HepG2 (cell line): ENCODE results near the gene FBLIM1. TPM values are rescaled to one million over a fixed set of nuclear protein-coding genes. Genes with fewer than 3 reads are reported as not detected.

Experiments used
- ATAC-seq: fragments of 200-7000 bp; cut with Tn5 transposase; 3 replicates; pipeline ENCODE4 v1.9.1; 2020; ENCODE audit warnings: mild to moderate bottlenecking, moderate library complexity
- BruUV-seq: library from RNA; stranded (reverse); fragments of 400-500 nt; replicated peaks from 2 replicates; lab custom pipeline; 2021; lab: Mats Ljungman, UMichigan
- CTCF ChIA-PET: fragments of 300-600 bp; formaldehyde crosslinking; extraction: SDS; loops from one replicate; lab custom pipeline; 2021; ENCODE audit warnings: low total read pairs, inconsistent platforms, low intra/inter-chr PET ratio; lab: Yijun Ruan, JAX
- POLR2A ChIA-PET: fragments of 350-600 bp; sonication (Branson Sonifier 250); formaldehyde crosslinking; loops from one replicate; lab custom pipeline; 2020; ENCODE audit warnings: antibody characterized with exemption, inconsistent platforms; lab: Yijun Ruan, JAX
- DNase-seq: peaks from one replicate; pipeline ENCODE4 v3.0.0-alpha.2; 2015; ENCODE audit warnings: low spot score
- FAIRE-seq: peaks from 3 replicates; lab custom pipeline; 2011; peaks lifted over from hg19 to GRCh38; lab: Jason Lieb, UNC
- H2AFZ ChIP-seq: one replicate; pipeline ENCODE4 v1.6.1; 2011; ENCODE audit warnings: low read length, inconsistent platforms
- H3K27ac ChIP-seq: fragments of 300-600 bp; 3 replicates; pipeline ENCODE4 v1.8.0; 2011; ENCODE audit warnings: mixed run types, mild to moderate bottlenecking, mixed read lengths, low read length, inconsistent platforms; ENCODE audit not compliant: insufficient read depth; ENCODE audit errors: extremely low read length
- H3K27me3 ChIP-seq, 2 experiments: fragments of 200-600 bp in 1 of 2; 2 replicates in 1 of 2; 3 replicates in 1 of 2; pipeline versions ENCODE4 v1.6.0 to v1.8.0; 2011; ENCODE audit warnings: low read length in 2 of 2, mild to moderate bottlenecking in 2 of 2, moderate library complexity in 2 of 2, inconsistent platforms in 1 of 2; ENCODE audit not compliant: insufficient read depth in 2 of 2, control insufficient read depth in 1 of 2
- H3K36me3 ChIP-seq, 2 experiments: fragments of 200-600 bp in 1 of 2; replicated peaks in 1 of 2; 2 replicates in 1 of 2; 3 replicates in 1 of 2; pipeline versions ENCODE4 v1.5.1 to v1.8.0; 2011; ENCODE audit warnings: low read length in 2 of 2, inconsistent platforms in 1 of 2; ENCODE audit not compliant: insufficient read depth in 2 of 2, control insufficient read depth in 1 of 2
- H3K4me1 ChIP-seq: 2 replicates; pipeline ENCODE4 v1.5.1; 2012; ENCODE audit warnings: low read length, inconsistent platforms; ENCODE audit not compliant: insufficient read depth
- H3K4me2 ChIP-seq: 2 replicates; pipeline ENCODE4 v1.6.0; 2011; ENCODE audit warnings: low read depth, low read length, inconsistent platforms
- H3K4me3 ChIP-seq, 3 experiments: fragments of 200-600 bp in 1 of 3; sonication (generic), shearing (Covaris generic) in 1 of 3; replicated peaks in 1 of 3; 2 replicates each; pipeline ENCODE4 v1.5.1; 2011 to 2016; ENCODE audit warnings: low read length in 3 of 3, inconsistent platforms in 2 of 3, low read depth in 2 of 3, mild to moderate bottlenecking in 2 of 3, control low read depth in 1 of 3, mixed read lengths in 1 of 3; ENCODE audit not compliant: insufficient read depth in 1 of 3
- H3K79me2 ChIP-seq: one replicate; pipeline ENCODE4 v1.6.1; 2011; ENCODE audit warnings: low read length, inconsistent platforms; ENCODE audit not compliant: insufficient read depth
- H3K9ac ChIP-seq: 2 replicates; pipeline ENCODE4 v1.6.0; 2011; ENCODE audit warnings: mild to moderate bottlenecking, low read depth, low read length, inconsistent platforms; ENCODE audit not compliant: insufficient read depth
- H3K9me3 ChIP-seq: 2 replicates; pipeline ENCODE4 v1.5.1; 2012; ENCODE audit warnings: mild to moderate bottlenecking, low read length
- H4K20me1 ChIP-seq: 2 replicates; pipeline ENCODE4 v1.6.0; 2011; ENCODE audit warnings: inconsistent platforms, mild to moderate bottlenecking, low read length, moderate library complexity; ENCODE audit not compliant: insufficient read depth
- AGO2 ChIP-seq: fragments of 200-400 bp; formaldehyde crosslinking; optimal IDR thresholded peaks from 2 replicates; pipeline ENCODE3; 2017; ENCODE audit warnings: mild to moderate bottlenecking, low read depth, low read length, moderate library complexity
- DBP ChIP-seq: sonication (generic); formaldehyde crosslinking; IDR thresholded peaks from 2 replicates; pipeline ENCODE4 v1.4.0; 2020; ENCODE audit warnings: missing genetic modification reagents; ENCODE audit errors: not compliant biosample characterization
- ELF4 ChIP-seq: sonication (generic); formaldehyde crosslinking; IDR thresholded peaks from 2 replicates; pipeline ENCODE4 v1.5.0; 2020; ENCODE audit warnings: missing genetic modification reagents, mild to moderate bottlenecking, moderate library complexity, borderline replicate concordance
- POLR2A ChIP-seq, 2 experiments: IDR thresholded peaks; 2 replicates each; pipeline ENCODE4 v1.6.1; 2011; ENCODE audit warnings: low read depth in 2 of 2, low read length in 2 of 2, mild to moderate bottlenecking in 1 of 2, moderate library complexity in 1 of 2; ENCODE audit not compliant: insufficient read depth in 1 of 2
- TARDBP ChIP-seq: sonication (generic); formaldehyde crosslinking; IDR thresholded peaks from 2 replicates; pipeline ENCODE4 v1.8.0; 2022; ENCODE audit warnings: mild to moderate bottlenecking, missing genetic modification reagents
- ZBTB10 ChIP-seq: sonication (generic); formaldehyde crosslinking; IDR thresholded peaks from 2 replicates; pipeline ENCODE4 v1.4.0; 2020; ENCODE audit warnings: missing genetic modification reagents, borderline replicate concordance
- ZNF33A ChIP-seq: sonication (generic); formaldehyde crosslinking; IDR thresholded peaks from 2 replicates; pipeline ENCODE4 v1.5.1; 2020; ENCODE audit warnings: missing genetic modification reagents, mild to moderate bottlenecking, moderate library complexity, borderline replicate concordance
- ZNF720 ChIP-seq: sonication (generic); formaldehyde crosslinking; IDR thresholded peaks from 2 replicates; pipeline ENCODE4 v1.4.0; 2020; ENCODE audit warnings: missing genetic modification reagents
- ZNF878 ChIP-seq: sonication (generic); formaldehyde crosslinking; IDR thresholded peaks from 2 replicates; pipeline ENCODE4 v1.8.1; 2023; ENCODE audit warnings: mild to moderate bottlenecking, missing genetic modification reagents, moderate library complexity
- WGBS: methylation state at CpG from one replicate; pipeline ENCODE4 v1.1.6; 2017; ENCODE audit warnings: low lambda C conversion rate; 5-methylcytosine and 5-hydroxymethylcytosine counted together
- in situ Hi-C: cut with HindIII; loops from 2 replicates; pipeline ENCODE4 v1.10.0; 2017; ENCODE audit warnings: low pct_unique_long_range_greater_than_20kb; ENCODE audit not compliant: extremely low pct_ligation_motif_present
- intact Hi-C: fragments of 100-400 bp; cut with micrococcal nuclease; formaldehyde crosslinking; loops from one replicate; pipeline ENCODE4 v1.10.0; 2022; ENCODE audit not compliant: unreplicated experiment
- polyA plus RNA-seq, 8 experiments: library from polyadenylated mRNA; depleted of rRNA in 3 of 8; stranded (reverse) in 7 of 8; unstranded in 1 of 8; fragments of >200 nt; fragmentation: Illumina TruSeq in 4 of 8; extraction: Trizol in 4 of 8; gene quantifications; 2 replicates each; pipeline versions ENCODE4 v1.2.1 to v1.2.3, GENCODE V29; 2011 to 2016; ENCODE audit warnings: low read depth in 4 of 8, missing spikeins in 1 of 8, mixed read lengths in 1 of 8; ENCODE audit not compliant: insufficient read depth in 1 of 8
- total RNA-seq, 5 experiments: library from RNA; depleted of rRNA; stranded (reverse); fragments of >200 nt; fragmentation: Illumina TruSeq; extraction: Trizol; gene quantifications; 2 replicates each; pipeline ENCODE4 v1.2.3, GENCODE V29; 2016; ENCODE audit warnings: low read depth in 1 of 5

The FBLIM1 gene
- total and polyA plus RNA-seq, 2 of the 13 experiments (the other 11 are each of a cell fraction or from before 2014, with no cell fraction given) = 10.6 to 23.0 TPM

DNA sequence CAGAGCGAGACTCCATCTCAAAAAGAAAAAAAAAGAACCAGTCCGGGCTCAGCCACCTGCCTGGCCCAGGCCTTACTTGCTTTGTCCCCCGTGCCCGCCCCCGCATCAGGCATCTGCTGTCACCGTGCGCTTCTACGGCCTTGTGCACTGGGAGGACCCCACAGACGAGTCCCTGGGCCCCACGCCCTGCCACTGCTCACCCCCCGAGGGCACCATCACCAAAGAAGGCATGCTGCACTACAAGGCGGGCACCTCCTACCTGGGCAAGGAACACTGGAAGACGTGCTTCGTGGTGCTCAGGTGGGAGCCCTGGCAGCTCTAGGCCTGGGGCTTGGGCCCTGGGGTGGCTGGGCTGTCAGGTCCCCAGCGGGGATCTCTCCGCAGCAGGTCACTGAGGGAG is 28.2 kb upstream of the FBLIM1 start:
- no TSS peak for BruUV-seq
- over 99% methylated on average over 10 of the region's 16 CpGs for WGBS
- Histone ChIP-seq H3K9me3 (no peaks in the 10 kb centered on the region), H3K9ac (no peak overlapping the region), H3K4me3 (no peak overlapping the region), H3K36me3 (peaks cover 17 to 39% of the 10 kb centered on the region in 2 experiments; a peak in 4 of 5 replicates), H3K79me2 (no peaks in the 10 kb centered on the region), H3K27ac (no peak overlapping the region), H3K4me1 (peaks cover 11% of the 10 kb centered on the region), H4K20me1 (no peaks in the 10 kb centered on the region), H3K27me3 (no peaks in the 10 kb centered on the region), H2AFZ (no peak overlapping the region), H3K4me2 (no peak overlapping the region)
- ChIA-PET CTCF (no interaction called here), POLR2A (no interaction called here)
- intact Hi-C loops = no loop called here
- DNase-seq (no peak), FAIRE-seq (no peak), ATAC-seq (no peak)
- in situ Hi-C loops = no loop called here
- TF ChIP-seq ZBTB10 = no peak
- TF ChIP-seq AGO2 = peak; percentile 19

DNA sequence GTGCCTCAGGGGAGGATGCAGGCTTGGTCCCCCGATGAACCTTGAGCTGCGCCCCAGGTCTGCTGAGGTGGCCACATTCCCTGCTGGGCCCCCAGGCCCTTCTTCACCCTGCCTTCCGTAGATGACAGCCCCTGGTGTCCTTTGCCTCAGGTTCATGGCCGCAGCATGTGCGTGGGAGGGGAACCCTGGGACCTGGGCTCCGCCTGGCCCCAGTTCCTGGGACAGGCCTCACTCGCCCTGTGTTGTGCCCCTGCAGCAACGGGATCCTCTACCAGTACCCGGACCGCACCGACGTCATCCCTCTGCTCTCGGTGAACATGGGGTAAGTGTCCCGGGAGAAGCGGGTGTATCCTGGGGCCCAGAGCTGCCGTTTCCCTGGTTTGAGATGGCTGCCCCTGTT is 27.7 kb upstream of the FBLIM1 start:
- FAIRE-seq = no peak
- CTCF ChIA-PET = no interaction called here
- WGBS = 100% methylated on average over 10 of the region's 16 CpGs

More for the DNA sequence above, 27.7 kb upstream of the FBLIM1 start:
- Histone ChIP-seq H3K27ac (no peak overlapping the region), H3K4me2 (no peak overlapping the region), H3K79me2 (no peaks in the 10 kb centered on the region), H4K20me1 (no peaks in the 10 kb centered on the region), H3K9ac (no peak overlapping the region), H3K4me3 (no peak overlapping the region), H3K27me3 (no peaks in the 10 kb centered on the region), H3K9me3 (no peaks in the 10 kb centered on the region), H3K36me3 (peaks cover 15 to 35% of the 10 kb centered on the region in 2 experiments; a peak in 4 of 5 replicates), H3K4me1 (peaks cover 16% of the 10 kb centered on the region), H2AFZ (no peak overlapping the region)
- in situ Hi-C loops = no loop called here
- DNase-seq (no peak), ATAC-seq (no peak)
- POLR2A ChIA-PET = no interaction called here
- no TSS peak for BruUV-seq
- intact Hi-C loops = no loop called here
- no peak for TF ChIP-seq DBP (CRISPR knock-in tag)
- TF ChIP-seq ELF4 (CRISPR knock-in tag) = no peak
- no peak for TF ChIP-seq ZNF878
- TF ChIP-seq TARDBP (CRISPR knock-in tag) = no peak
- no peak for TF ChIP-seq ZNF720
- TF ChIP-seq POLR2A (IDR thresholded peaks at IDR 0.05; ENCODE audit: insufficient read depth in 1 of 2, low read depth in 2 of 2, low read length in 2 of 2) = no peak
- no peak for TF ChIP-seq ZNF33A
